HG03457 (cell line): ENCODE results near the gene SLC37A4.

ENCODE experiments used
- ATAC-seq: cut with Tn5 transposase; IDR thresholded peaks from one replicate; pipeline ENCODE4 v1.9.1; 2021; ENCODE audit warnings: moderate number of reproducible peaks; ENCODE audit not compliant: unreplicated experiment

The SLC37A4 gene

DNA sequence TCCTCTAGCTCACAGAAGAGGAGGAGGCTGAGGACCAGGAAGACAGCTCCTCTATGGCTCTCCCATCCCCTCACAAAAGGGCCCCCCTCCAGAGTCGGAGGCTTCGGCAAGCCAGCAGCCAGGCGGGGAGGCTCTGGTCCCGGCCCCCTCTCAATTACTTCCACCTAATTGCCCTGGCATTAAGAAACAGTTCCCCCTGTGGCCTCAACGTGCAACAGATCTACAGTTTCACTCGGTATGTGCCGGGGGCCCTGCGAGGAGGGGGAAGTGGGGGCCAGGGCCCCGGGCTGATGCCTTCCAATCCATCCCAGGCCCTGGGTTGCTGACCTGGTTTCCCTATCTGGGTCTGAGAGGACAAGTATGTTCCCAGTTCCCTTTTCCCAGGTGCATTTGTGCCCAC lies 51.2 kb downstream of the SLC37A4 start:
- no peak for ATAC-seq

DNA sequence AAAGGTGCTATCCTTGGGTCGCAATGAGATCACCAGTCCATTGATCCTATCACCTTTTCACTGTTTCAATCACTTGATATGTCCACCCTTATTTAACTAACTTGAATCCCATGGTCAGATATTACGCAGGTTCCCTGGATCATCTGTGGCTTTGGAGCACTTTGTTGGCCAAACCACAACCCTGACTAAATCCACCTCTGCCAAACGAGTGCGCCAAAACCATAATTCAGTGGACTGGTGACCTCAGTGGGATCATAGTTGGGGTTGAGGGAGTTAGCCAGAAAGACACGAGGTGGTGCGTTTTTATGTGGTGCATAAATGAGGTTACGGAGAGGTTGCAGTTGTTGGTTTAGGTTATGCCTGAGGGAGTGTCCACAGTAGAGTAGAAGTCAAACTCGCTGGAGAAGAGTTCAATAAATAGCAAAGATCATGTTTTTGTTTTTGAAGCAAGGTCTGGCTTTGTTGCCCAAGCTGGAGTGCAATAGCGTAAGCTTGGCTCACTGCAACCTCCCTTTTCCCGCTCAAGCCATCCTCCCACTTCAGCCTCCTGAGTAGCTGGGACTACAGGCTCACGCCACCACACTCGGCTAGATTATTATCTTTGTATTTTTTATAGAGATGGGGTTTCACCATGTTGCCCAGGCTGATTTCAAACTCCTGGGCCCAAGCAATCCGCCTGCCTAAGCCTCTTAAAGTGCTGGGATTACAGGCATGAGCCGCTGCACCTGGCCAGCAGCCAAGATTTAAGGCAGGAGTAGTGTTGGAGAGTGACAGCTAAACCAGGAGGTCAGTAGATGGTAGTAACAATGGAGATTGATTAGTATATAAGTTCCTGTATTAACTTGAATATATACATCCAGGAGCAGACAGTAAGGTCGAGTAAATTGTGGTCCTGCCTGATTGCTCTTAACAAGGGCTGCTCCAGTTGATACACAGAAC lies 54.6 kb downstream of the SLC37A4 start:
- no peak for ATAC-seq
